Measurements from ENCODE around the gene SH3PXD2A. TPM values are rescaled to one million over a fixed set of nuclear protein-coding genes. Genes with fewer than 3 reads are reported as not detected.

Gene SH3PXD2A
- total and polyA plus RNA-seq, 7 experiments from 2014 or later = 0.54 to 20.5 (median 9.9) TPM

GRCh38 chr10:103822107-103822716 lies 33.2 kb downstream of the SH3PXD2A start:
- Histone ChIP-seq H3K36me3 (ENCODE audit: control insufficient read depth in 2 of 3, insufficient read depth in 3 of 3, low read length in 3 of 3) (no peaks in the 10 kb centered on the region), H3K4me3 (ENCODE audit: low read length) (no peak overlapping the region), H3K27me3 (ENCODE audit: control insufficient read depth in 2 of 2, insufficient read depth in 2 of 2, low read length in 2 of 2) (no peaks in the 10 kb centered on the region), H3K9me3 (ENCODE audit: control insufficient read depth in 2 of 3, low read length in 3 of 3) (no peaks in the 10 kb centered on the region), H3K27ac (ENCODE audit: low read depth, low read length) (no peak overlapping the region), H3K4me1 (ENCODE audit: control insufficient read depth in 2 of 2, insufficient read depth in 2 of 2, low read length in 2 of 2) (no peaks in the 10 kb centered on the region)
- Mint-ChIP-seq H3K9me3 (peaks cover 0 to 1% (median 0%) of the 10 kb centered on the region in 11 donors), H3K36me3 (no peaks in the 10 kb centered on the region), H3K4me3 (no peak overlapping the region), H3K27me3 (peaks cover 12 to 56% (median 16%) of the 10 kb centered on the region in 5 donors), H3K4me1 (peaks cover 0 to 5% (median 0%) of the 10 kb centered on the region in 7 donors), H3K27ac (no peak overlapping the region)
- no peak for ATAC-seq
- intact Hi-C loops (cut with micrococcal nuclease) = no loop called here
- POLR2A ChIA-PET = no interaction called here
- CTCF ChIA-PET = no interaction called here
- DNase-seq = no peak

DNA sequence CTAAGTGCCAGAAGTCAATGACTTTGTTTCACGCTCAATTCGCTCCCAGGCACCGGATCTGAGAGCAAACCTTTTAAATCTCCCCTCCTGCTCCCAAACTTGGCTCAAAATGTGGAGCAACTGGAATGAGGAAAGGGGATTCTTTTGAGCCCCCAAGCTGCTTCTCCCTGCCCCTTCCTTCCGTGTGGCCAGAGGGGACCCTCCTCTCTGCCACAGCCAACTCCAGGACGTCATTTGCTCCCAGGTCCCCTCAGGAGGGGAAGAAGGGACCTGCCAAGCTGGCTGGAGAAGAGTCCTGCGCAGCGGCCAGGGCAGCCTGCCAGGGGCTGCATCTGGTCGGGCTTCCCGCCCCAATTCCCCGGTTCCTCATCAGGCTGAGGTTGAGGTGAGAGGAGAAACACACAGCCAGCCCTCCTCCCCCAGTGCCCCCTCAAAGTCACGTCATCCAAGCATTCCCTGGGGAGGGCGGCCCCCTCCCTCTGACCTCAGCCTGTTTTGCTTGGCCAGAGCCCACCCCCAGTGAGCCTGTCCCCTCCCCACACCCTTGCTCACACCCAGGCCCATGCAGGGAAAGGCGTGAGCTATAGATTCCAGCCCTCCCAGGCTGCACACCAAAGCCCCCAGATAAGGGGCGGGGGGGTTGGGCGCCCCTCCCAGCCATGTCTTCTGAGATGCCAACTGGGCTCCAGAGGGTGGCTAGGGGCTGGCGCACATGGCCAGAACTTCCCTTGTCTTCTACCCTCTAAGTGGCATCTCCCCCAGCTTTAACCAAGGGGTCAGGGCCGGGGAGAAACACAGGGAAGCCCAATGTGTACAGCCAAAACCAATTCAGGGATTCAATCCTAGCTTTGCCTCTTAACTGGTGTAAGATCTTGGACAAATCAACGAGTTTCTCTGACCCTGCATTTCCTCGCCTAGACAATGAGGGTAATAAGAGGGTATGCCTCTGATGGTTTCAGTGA lies 35.0 kb downstream of the SH3PXD2A start:
- no peaks in the 10 kb centered on the region for H3K9me3 Mint-ChIP-seq
- intact Hi-C loops (cut with micrococcal nuclease) = no loop called here
- ATAC-seq (no peak), DNase-seq (no peak)
- no peak overlapping the region for H3K27ac Mint-ChIP-seq
- H3K36me3 Mint-ChIP-seq = no peaks in the 10 kb centered on the region
- Histone ChIP-seq H3K4me3 (ENCODE audit: low read length) (no peak overlapping the region), H3K4me1 (ENCODE audit: control insufficient read depth in 2 of 2, insufficient read depth in 2 of 2, low read length in 2 of 2) (no peaks in the 10 kb centered on the region), H3K27me3 (ENCODE audit: control insufficient read depth in 2 of 2, insufficient read depth in 2 of 2, low read length in 2 of 2) (no peaks in the 10 kb centered on the region), H3K27ac (ENCODE audit: low read depth, low read length) (no peak overlapping the region), H3K9me3 (ENCODE audit: control insufficient read depth in 2 of 3, low read length in 3 of 3) (no peaks in the 10 kb centered on the region), H3K36me3 (ENCODE audit: control insufficient read depth in 2 of 3, insufficient read depth in 3 of 3, low read length in 3 of 3) (no peaks in the 10 kb centered on the region)
- ChIA-PET POLR2A (interaction anchor here (0.6 kb wide), 1 partner anchor 58 kb away, joined by 3 read pairs; no protein-coding TSS in a partner anchor), CTCF (no interaction called here)
- H3K4me1 Mint-ChIP-seq = peaks cover 0 to 5% (median 0%) of the 10 kb centered on the region in 7 donors
- no peak overlapping the region for H3K4me3 Mint-ChIP-seq
- peaks cover 12 to 59% (median 16%) of the 10 kb centered on the region in 5 donors for H3K27me3 Mint-ChIP-seq

GRCh38 chr10:103819493-103819892 lies 35.9 kb downstream of the SH3PXD2A start:
- no peaks in the 10 kb centered on the region for H3K9me3 ChIP-seq (ENCODE audit: control insufficient read depth in 2 of 3, low read length in 3 of 3)
- Mint-ChIP-seq H3K4me3 (no peak overlapping the region), H3K27ac (no peak overlapping the region), H3K36me3 (no peaks in the 10 kb centered on the region), H3K9me3 (no peaks in the 10 kb centered on the region), H3K4me1 (peaks cover 0 to 5% (median 0%) of the 10 kb centered on the region in 7 donors), H3K27me3 (peaks cover 9 to 59% (median 16%) of the 10 kb centered on the region in 5 donors)
- no peak for ATAC-seq
- no peak for DNase-seq
- H3K4me1 ChIP-seq (ENCODE audit: control insufficient read depth in 2 of 2, insufficient read depth in 2 of 2, low read length in 2 of 2) = no peaks in the 10 kb centered on the region
- no peaks in the 10 kb centered on the region for H3K36me3 ChIP-seq (ENCODE audit: control insufficient read depth in 2 of 3, insufficient read depth in 3 of 3, low read length in 3 of 3)
- H3K27ac ChIP-seq (ENCODE audit: low read depth, low read length) = no peak overlapping the region
- POLR2A ChIA-PET = no interaction called here
- H3K27me3 ChIP-seq (ENCODE audit: control insufficient read depth in 2 of 2, insufficient read depth in 2 of 2, low read length in 2 of 2) = no peaks in the 10 kb centered on the region
- CTCF ChIA-PET = no interaction called here
- no peak overlapping the region for H3K4me3 ChIP-seq (ENCODE audit: low read length)
- intact Hi-C loops (cut with micrococcal nuclease) = no loop called here

- no peak for ATAC-seq
- POLR2A ChIA-PET = no interaction called here
- CTCF ChIA-PET = no interaction called here
Observed at GRCh38 chr10:103818765-103819374, 36.5 kb downstream of the SH3PXD2A start.

DNA sequence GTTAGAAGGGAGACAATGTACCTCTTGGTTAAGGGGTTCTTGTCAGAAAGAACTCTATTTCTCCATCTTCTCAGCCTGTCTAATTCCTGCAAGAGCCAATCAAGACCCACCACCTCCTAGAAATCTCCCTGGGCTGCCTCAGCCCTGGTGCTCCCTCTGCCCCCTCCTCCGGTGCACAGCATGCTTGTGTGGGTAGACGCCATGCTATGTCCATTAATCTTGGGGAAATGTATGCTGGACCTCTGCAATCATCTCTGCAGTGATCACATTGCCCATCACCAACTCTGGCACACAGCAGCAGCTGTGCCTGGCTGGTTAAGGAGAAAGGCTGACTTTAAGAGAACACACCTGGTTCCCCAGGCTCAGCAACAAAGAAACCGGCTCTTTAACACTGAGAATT lies 37.3 kb downstream of the SH3PXD2A start:
- Mint-ChIP-seq H3K4me1 (peaks cover 0 to 3% (median 0%) of the 10 kb centered on the region in 7 donors), H3K27ac (no peak overlapping the region), H3K4me3 (no peak overlapping the region), H3K27me3 (peaks cover 4 to 51% (median 14%) of the 10 kb centered on the region in 5 donors), H3K9me3 (no peaks in the 10 kb centered on the region), H3K36me3 (no peaks in the 10 kb centered on the region)
- H3K4me3 ChIP-seq (ENCODE audit: low read length) = no peak overlapping the region
- no peaks in the 10 kb centered on the region for H3K9me3 ChIP-seq (ENCODE audit: control insufficient read depth in 2 of 3, low read length in 3 of 3)
- POLR2A ChIA-PET = no interaction called here
- DNase-seq = no peak
- ATAC-seq = no peak
- H3K36me3 ChIP-seq (ENCODE audit: control insufficient read depth in 2 of 3, insufficient read depth in 3 of 3, low read length in 3 of 3) = no peaks in the 10 kb centered on the region
- intact Hi-C loops (cut with micrococcal nuclease) = no loop called here
- no peaks in the 10 kb centered on the region for H3K27me3 ChIP-seq (ENCODE audit: control insufficient read depth in 2 of 2, insufficient read depth in 2 of 2, low read length in 2 of 2)
- H3K27ac ChIP-seq (ENCODE audit: low read depth, low read length) = no peak overlapping the region
- H3K4me1 ChIP-seq (ENCODE audit: control insufficient read depth in 2 of 2, insufficient read depth in 2 of 2, low read length in 2 of 2) = no peaks in the 10 kb centered on the region
- CTCF ChIA-PET = no interaction called here

More at GRCh38 chr10:103818765-103819374, 36.5 kb downstream of the SH3PXD2A start:
- Mint-ChIP-seq H3K9me3 (no peaks in the 10 kb centered on the region), H3K36me3 (no peaks in the 10 kb centered on the region), H3K27ac (no peak overlapping the region), H3K4me1 (peaks cover 0 to 3% (median 0%) of the 10 kb centered on the region in 7 donors), H3K27me3 (peaks cover 4 to 56% (median 14%) of the 10 kb centered on the region in 5 donors), H3K4me3 (no peak overlapping the region)
- Histone ChIP-seq H3K9me3 (ENCODE audit: control insufficient read depth in 2 of 3, low read length in 3 of 3) (no peaks in the 10 kb centered on the region), H3K27me3 (ENCODE audit: control insufficient read depth in 2 of 2, insufficient read depth in 2 of 2, low read length in 2 of 2) (no peaks in the 10 kb centered on the region), H3K36me3 (ENCODE audit: control insufficient read depth in 2 of 3, insufficient read depth in 3 of 3, low read length in 3 of 3) (no peaks in the 10 kb centered on the region), H3K27ac (ENCODE audit: low read depth, low read length) (no peak overlapping the region), H3K4me3 (ENCODE audit: low read length) (no peak overlapping the region), H3K4me1 (ENCODE audit: control insufficient read depth in 2 of 2, insufficient read depth in 2 of 2, low read length in 2 of 2) (no peaks in the 10 kb centered on the region)
- intact Hi-C loops (cut with micrococcal nuclease) = no loop called here
- DNase-seq = no peak

GRCh38 chr10:103816431-103816830 lies 38.9 kb downstream of the SH3PXD2A start:
- DNase-seq = no peak
- H3K27ac ChIP-seq (ENCODE audit: low read depth, low read length) = no peak overlapping the region
- no peaks in the 10 kb centered on the region for H3K27me3 ChIP-seq (ENCODE audit: control insufficient read depth in 2 of 2, insufficient read depth in 2 of 2, low read length in 2 of 2)
- Mint-ChIP-seq H3K4me1 (peaks cover 0 to 5% (median 0%) of the 10 kb centered on the region in 7 donors), H3K27ac (no peak overlapping the region), H3K9me3 (no peaks in the 10 kb centered on the region), H3K27me3 (peaks cover 4 to 38% (median 12%) of the 10 kb centered on the region in 5 donors), H3K36me3 (no peaks in the 10 kb centered on the region), H3K4me3 (no peak overlapping the region)
- ChIA-PET POLR2A (no interaction called here), CTCF (no interaction called here)
- intact Hi-C loops (cut with micrococcal nuclease) = no loop called here
- H3K4me3 ChIP-seq (ENCODE audit: low read length) = no peak overlapping the region
- no peak for ATAC-seq
- H3K9me3 ChIP-seq (ENCODE audit: control insufficient read depth in 2 of 3, low read length in 3 of 3) = no peaks in the 10 kb centered on the region
- H3K4me1 ChIP-seq (ENCODE audit: control insufficient read depth in 2 of 2, insufficient read depth in 2 of 2, low read length in 2 of 2) = no peaks in the 10 kb centered on the region
- H3K36me3 ChIP-seq (ENCODE audit: control insufficient read depth in 2 of 3, insufficient read depth in 3 of 3, low read length in 3 of 3) = no peaks in the 10 kb centered on the region
